NCI-H82 treated with DMSO at 0.1 percent for 48 hours (cell line): ENCODE data around the gene ARSD.
"Not testable (repeated sequence)": the region's sequence is repeated elsewhere in the genome, so short reads cannot be mapped to it uniquely, and the experiment has no call there.

Experiments
- DNase-seq: peaks from one replicate; lab custom pipeline; 2025; ENCODE audit not compliant: unreplicated experiment; lab: John Stamatoyannopoulos, UW

The ARSD gene

DNA sequence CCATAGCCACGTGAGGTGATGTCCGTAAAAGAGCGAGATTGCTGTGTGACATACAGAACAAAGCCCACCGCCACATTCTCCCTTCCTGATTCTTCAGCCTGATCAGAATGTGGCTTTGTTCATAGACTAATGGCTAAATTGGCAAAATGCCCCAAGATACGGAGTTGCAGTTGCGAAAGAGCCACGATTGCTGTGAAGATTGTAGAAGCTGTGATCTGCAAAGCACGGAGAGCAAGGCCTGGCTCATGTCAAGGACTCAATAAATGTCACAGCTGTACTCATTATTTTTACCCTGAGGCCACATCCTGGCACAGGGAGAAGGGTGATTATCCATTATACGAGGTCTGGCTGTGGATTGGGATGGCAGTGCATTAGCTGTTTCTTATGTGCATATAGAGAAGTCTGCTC, 34.2 kb downstream of the ARSD start:
- DNase-seq: no peak

DNA sequence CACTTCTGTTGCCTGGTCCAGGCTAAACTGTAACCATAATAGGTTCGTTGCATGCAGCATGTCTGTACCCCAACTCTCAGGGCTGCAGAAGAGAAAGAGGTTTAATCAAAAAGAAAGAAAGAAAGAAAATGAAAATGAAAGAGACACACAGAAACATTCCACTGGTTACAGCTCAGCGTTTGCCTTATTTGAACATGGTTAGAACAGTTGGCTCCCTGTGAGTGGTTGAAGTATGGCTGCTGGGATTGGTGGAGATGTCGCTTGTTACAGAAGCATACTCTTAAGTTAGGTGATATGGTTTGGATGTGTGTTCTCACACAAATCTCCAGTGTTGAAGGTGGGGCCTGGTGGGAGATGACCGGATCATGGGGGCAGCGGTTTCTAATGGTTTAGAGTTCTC, 36.3 kb downstream of the ARSD start:
- DNase-seq: no peak

DNA sequence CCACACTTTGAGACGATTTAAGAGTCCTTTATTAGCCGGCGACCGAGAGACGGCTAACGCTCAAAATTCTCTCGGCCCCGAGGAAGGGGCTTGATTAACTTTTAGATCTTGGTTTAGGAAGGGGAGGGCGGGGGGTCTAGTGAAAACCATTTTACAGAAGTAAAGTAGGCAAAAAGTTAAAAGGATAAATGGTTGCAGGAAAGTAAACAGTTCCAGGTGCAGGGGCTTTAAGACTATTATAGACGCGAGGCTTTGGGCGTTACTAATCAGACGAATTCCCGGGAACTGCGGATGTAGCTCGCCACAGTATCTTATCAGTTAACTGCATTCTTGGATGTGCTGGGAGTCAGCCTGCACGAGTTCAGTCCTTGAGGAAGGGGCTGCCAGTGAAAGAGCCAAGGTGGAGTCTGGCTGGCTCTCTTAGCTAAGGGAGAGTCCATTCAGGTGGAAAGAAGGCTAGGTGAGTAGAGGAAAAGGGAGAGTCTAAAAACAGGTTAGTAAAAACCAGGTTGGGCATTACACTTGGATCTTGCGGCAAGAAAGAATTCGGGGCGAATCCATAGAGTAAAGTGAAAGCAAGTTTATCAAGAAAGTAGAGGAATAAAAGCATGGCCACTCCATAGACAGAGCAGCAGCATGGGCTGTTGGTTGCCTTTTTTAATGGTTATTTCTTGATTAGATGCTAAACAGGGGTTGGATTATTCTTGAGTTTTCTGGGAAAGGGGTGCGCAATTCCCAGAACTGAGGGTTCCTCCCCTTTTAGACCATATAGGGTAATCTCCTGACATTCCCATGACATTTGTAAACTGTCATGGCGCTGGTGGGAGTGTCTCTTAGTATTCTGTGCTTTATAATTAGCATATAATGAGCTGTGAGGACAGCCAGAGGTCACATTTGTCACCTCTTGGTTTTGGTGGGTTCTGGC, 38.3 kb downstream of the ARSD start:
- not testable (repeated sequence) for DNase-seq

DNA sequence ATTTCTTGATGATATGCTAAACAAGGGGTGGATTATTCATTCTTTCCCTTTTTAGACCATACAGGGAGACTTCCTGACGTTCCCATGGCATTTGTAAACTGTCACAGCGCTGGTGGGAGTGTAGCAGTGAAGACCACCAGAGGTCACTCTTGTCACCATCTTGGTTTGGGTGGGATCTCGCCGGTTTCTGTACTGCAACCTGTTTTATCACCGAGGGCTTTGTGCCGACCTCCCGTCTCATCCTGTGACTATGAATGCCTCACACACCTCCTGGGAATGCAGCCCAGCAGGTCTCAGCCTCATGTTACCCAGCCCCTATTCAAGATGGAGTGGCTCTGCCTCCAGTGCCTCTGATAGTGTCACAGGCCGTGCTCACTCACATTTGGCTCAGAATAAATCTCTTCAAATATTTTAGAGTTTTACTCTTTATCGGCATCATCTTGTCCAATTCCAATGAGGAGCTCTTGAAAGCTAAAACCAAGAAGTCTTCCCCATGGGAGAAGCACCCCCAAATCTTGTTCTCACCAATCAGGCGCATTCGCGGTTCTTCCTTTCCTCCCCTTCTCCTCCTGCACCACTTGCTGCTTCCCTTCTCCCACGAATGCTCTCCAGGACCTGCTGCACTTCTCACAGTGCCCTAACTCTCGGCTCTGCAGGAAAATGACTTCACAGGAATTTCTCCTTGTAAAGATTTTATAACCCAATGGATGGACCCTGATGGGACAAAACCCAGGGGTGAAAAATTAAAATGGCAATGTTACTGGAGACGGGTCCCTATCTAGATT, 39.2 kb downstream of the ARSD start:
- not testable (repeated sequence) for DNase-seq

DNA sequence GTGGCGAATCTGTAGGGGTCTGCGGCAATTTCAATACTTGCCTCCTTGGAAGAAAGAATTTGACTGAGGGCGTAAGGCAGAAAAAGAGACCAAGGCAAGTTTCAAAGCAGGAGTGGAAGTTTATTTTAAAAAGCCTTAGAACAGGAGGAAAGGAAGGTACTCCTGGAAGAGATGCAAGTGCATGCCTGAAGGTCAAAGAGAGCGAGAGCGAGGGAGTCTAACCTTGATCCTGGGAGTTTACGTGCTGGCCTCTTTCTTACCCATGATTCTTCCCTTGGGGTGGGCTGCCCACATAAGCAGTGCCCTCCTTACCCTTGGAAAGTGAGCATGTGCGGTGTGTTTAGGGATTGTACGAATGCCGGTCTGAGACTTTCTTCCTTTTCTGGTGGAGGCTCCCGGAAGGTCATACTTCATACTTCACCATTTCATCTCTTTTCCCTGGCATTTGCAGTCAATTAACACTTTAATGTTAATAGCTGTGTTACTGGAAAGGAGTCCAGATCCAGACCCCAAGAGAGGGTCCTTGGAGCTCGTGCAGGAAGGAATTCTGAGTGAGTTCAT, 40.0 kb downstream of the ARSD start:
- no peak for DNase-seq

DNA sequence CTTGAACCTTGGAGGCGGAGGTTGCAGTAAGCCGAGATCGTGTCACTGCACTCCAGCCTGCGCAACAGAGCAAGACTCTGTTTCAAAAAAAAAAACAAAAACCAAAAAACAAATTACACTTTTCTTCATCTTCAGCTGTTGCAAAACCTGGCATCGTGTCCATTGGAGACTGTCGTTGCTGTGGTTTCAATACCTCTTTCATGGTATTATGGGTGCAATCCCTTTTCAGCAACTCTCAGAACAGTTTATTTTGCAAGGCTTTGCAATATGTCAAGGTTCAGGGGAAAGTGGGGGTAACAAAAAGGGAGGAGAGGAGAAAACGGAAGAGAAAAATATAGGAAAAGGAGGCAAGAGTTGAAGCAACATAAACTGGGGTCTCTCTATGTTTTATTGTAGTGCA, 40.8 kb downstream of the ARSD start:
- no peak for DNase-seq

DNA sequence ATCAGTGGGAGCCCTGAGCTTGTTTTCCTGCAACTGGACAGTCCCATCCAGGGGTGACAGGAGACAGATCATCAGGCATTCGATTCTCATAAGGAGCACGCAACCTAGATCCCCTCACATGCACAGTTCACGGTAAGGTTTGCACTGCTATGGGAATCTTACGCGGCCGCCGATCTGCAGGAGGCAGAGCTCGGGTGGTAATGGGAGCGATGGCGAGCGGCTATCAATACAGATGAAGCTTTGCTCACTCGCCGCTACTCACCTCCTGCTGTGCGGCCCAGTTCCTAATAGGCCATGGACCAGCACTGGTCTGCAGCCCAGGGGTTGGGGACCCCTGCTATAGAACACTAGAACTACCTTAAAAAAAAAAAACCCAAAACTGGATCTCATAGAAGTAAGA, 45.4 kb downstream of the ARSD start:
- no peak for DNase-seq

DNA sequence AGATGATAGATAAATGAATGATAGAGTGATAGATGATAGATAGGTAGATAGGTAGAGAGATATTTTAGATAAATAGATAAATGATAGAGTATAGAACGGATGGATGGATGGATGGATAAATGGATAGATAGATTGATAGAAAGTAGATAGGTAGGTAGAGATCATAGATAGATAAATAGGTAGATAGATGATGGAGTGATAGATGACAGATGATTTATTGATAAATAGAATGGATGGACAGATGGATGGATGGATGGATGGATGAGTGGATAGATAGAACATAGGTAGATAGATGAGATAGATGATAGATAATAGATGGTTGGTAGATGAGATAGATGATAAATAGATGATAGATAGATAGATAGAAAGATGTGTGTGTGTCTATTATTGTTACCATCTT, 49.5 kb downstream of the ARSD start:
- DNase-seq: no peak

DNA sequence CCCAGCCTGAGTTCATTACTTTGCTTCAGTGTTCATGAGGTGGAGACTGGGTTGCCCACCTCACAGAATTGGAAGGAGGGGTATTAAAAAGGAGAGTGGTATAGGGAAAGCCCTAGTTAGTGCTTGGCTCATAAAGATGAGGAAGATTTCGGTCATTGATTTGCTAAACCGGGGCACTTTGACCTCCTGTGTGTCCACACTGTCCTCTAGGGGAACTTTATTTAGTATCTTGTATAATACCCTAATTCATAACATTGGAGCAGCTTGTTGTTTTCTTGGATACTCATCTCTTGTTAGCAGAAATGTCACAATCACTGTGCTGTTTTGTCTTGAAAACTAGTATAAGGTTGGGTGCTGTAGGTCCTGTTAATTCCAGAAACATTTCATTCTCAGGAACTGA, 50.6 kb downstream of the ARSD start:
- no peak for DNase-seq

DNA sequence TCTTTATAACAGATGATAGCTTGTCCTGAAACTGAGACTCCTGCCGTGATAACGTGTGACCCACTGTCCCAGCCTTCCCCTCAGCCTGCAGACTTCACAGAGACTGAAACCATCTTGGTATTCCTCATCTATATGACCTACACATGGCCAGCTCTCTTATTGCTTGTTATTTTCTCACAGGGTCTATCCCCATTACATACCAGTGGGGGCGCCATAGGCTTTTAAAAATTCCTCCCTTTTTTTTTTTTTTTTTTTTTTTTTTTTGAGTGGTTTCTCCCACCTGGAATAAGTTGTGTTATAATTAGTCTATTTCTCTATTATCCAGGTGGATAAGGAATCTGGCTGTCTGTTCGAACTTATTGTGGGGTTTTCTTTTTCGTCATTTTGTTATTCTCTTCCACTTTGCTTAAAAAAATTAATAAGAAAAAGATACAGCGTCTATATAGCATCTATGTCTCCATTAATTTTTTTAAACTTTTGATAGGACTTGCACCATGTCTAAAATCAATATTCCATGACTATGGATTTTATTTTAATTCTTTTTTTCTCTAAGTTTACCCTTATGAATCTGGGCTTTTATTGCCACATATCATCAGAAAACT, 53.2 kb downstream of the ARSD start:
- no peak for DNase-seq

DNA sequence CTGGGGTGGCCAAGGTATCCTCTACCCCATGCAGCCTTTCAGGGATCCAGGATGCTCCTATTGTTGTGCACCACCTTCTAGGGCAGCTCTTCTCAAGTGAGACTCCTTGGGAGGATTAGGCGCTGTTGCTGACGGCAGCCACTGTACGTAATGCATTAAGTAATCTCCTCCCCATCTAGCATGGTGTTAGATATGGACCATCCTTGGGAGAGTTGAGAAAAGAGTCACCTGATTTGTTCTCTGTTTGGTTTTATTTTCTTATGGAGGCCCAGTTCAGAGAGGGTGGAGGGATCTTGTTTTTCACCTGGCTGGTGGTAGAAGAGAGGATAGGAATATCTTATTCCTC, 54.0 kb downstream of the ARSD start:
- DNase-seq: no peak

DNA sequence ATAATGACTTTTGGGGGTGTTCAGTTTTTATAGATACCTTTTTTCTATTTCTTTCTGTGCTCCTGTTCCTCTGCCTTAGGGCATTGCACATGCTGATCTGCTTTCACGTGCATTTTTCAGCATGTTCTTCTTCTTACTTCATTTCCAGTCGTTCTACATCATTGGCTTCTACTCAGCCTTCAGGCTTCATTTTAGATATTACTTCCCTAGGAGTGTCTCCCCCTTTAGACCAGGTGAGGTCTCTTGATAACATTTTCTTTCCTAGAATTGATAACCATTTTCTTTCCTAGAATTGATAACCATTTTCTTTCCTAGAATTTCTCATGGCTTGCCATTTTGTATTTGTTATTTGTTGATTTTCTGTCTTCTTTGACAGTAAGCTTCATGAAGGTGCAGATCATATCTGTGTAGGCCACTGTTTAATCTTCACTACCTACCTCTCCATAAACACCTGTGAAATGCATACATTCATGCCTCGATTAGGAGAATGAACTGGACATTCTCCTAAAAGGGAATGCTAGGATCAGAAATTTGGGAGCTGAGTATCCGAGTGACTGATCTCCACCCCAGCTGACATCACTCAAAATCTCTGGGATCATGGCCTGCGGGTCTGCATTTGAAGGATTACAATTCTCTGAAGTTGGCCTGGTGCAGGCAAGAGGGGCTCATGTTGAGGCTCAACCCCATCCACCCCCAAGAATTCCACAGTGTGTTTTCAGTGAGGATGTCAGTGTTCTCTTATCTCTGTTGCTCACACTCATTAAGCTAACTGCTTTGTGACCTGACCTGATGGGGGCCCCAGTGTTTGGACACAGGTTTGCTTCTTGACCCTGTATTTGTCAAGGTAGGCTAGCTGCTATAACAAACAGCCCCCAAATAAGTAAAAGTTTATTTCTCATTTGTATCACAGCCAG, 54.7 kb downstream of the ARSD start:
- DNase-seq: no peak

DNA sequence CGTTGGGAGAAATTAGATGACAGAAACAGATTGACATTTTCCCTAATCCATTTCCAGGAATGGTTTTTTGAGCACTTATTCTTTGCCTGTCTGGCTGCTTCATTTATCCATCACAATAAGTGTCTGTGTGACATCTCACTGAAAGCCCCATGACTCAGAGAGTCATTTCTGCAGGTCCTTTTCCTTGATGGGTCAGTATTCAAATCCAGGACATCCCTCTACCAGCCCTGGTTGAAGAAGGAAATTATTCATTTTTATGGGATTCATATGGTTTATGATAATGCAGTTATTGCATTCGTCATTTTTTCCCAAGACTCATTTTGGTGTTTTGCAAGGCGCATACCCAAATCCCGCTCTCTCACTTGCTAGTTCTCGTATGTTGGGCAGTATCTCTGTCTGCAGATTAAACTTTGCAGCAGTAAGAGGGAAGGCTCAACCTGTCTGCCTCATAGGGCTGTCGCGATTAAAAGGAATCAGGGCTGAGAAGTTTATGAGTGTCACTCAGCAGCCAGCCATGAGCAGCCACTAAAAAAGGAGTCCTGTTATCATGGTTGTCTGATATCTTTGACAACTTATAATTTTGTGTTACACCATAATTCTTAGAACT, 56.4 kb downstream of the ARSD start:
- DNase-seq: no peak

DNA sequence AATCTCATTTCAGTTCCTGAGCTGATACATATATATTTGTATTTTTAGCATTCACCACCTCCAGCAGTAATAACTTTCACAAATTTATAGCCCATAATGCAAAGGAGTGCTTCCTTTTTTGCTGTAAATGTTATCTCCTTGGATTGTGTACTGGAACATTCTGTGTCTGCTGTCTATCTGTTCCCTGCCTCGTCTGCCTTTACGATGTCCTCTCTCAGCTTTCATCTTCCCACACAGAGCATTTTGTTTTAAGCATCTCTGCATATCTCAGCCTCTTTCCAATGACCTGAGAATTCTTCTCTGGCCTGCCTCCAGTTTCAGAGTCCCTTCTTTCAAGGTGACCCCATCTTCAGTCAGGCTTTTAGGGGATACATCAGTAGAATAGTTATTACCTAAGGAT, 57.3 kb downstream of the ARSD start:
- DNase-seq: no peak

DNA sequence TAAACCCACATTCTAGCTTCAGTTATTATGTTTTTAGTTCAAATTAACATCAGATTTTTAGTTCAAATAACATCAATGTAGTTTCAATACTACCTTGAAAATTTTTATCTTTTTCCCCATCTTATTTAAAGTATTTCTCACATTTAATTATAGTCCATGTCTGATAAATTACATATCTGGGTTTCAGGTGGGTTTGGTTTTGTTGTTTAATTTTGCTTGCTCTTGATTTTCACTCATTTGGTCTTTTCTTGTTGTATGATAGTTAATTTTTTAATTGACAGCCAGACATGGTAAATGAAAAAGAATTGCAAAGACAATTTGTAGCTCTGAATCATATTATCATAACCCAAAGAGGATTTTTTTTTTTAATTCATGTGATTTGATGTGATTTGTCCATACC, 58.5 kb downstream of the ARSD start:
- no peak for DNase-seq

DNA sequence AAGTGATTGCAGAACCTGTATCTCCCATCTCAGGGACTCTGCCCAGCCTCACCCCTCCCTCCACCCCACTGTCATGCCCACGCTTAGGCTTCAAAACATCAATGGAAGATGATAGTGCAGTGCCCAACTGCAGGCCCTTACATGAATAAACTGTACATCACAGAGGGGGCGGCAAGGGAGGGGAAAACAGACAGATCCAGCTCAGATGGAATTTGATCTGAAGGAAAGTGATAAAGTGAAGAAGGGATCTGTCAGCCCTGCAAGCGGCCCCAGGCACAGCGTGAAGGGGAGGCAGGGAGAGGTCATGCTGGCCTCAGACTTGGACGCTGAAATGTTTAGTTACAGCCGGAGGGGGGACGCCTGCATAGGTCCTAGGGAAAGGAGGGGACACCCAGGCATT, 61.9 kb downstream of the ARSD start:
- no peak for DNase-seq

DNA sequence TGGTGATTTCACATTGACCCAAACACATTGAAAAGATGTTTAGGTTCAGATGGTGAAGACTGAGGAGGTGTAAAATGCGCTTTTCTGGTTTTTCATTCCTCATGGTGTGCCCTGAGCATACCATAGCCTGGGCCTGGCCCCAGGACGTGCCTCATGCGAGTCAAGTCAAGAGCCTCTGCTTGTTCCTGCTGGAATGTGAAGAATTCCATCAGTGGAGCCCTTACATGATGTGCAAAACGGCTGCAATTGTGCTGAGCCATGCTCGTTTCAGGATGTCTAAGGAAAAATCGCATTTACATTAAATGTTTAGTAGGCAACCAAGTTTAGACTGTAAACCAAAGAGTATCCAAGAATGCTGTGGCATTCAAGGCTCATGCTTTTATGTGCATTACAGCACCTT, 65.5 kb downstream of the ARSD start:
- no peak for DNase-seq

DNA sequence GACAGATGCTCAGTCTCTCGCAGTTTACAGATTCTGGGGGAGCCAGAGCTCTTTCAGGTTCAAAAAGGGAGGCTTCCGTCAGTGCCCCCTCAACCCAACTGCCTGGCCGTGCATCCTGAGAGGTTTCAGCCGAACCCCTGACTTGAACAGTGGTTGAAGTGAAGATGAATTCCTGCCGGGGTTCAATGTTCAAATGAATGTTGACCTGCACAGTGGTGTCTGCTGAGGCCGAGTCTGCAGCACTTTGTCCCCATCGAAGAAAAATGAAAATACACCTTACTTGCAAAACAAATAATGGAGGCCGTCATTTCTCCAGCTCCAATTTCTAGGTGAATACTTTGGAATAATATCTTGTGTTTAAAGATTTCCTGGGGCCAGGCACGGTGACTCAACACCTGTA, 66.7 kb downstream of the ARSD start:
- no peak for DNase-seq

DNA sequence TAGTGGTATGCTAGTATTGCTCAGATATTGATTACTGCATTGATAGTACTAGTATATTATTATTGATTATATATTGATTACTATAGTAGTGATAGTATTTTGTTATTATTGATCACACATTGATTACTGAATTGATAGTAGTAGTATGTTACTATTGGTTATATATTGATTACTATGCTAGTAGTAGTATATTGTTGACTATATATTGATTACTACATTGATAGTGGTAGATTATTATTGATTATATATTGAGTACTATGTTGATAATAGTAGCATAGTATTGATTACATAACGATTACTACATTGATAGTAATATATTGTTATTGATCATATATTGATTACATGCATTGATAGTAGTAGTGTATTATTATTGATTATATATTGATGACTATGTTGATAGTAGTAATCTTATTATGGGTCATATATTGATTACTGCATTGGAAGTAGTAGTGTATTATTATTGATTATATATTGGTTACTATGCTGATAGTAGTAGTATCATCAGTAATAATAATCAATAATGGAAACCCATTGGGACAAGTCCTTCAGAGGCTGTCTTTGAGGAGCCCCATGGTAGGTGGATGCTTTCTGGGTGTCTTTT, 69.8 kb downstream of the ARSD start:
- no peak for DNase-seq

DNA sequence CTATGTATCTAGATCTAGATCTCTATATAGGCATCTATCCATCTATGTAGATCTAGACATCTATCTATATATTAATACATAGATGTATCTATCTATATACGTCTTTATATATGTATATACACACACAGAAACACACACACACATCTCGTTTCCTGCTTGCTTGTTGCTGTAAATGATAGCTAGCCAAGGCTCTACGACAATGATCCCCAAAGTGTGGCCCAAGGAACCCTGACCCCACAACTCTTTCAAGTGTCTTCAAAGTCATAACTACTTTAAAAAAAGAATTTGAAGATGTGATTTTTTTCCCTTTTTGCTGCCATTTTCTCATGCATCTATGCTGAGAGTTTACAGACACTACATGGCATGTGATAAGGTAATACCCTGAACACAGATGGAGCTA, 71.6 kb downstream of the ARSD start:
- DNase-seq: no peak
